Lower leg skin (tissue), 4 donors: ENCODE results near the gene PIP4K2A. TPM values are rescaled to one million over a fixed set of nuclear protein-coding genes. Genes with fewer than 3 reads are reported as not detected.

Experiments
- DNase-seq, 2 donors: peaks; one replicate each; pipeline ENCODE4 v3.0.0-alpha.2; 2019; ENCODE audit warnings: low spot score in 2 of 2
- H3K4me3 ChIP-seq: fragments of 200-600 bp; sonication (generic); 2 replicates; pipeline ENCODE4 v1.5.1; 2017; ENCODE audit warnings: mild to moderate bottlenecking, low read depth; ENCODE audit not compliant: poor library complexity, severe bottlenecking
- CTCF ChIP-seq, 3 donors: fragments of 450-650 bp; IDR thresholded peaks; one replicate each; pipeline ENCODE4 v1.5.1; 2016; ENCODE audit warnings: antibody characterized with exemption in 3 of 3, mild to moderate bottlenecking in 3 of 3, moderate library complexity in 2 of 3
- POLR2A ChIP-seq, 2 donors: fragments of 450-650 bp; IDR thresholded peaks; one replicate each; pipeline ENCODE4 v1.6.1; 2016 to 2017; ENCODE audit warnings: antibody characterized with exemption in 2 of 2, mild to moderate bottlenecking in 1 of 2, moderate library complexity in 1 of 2
- WGBS, 2 donors: methylation state at CpG; one replicate each; pipeline ENCODE4 v1.1.5; 2018; 5-methylcytosine and 5-hydroxymethylcytosine counted together
- intact Hi-C: fragments of 100-400 bp; cut with DNase I; formaldehyde crosslinking; loops from one replicate; pipeline ENCODE4 v1.15.0; 2023; ENCODE audit warnings: low total_unique reads
- total RNA-seq, 4 donors: library from RNA; depleted of rRNA; stranded (reverse); fragments of >200 nt; gene quantifications; one replicate each; pipeline ENCODE4 v1.1.0, GENCODE V29; 2016

Gene PIP4K2A
- total RNA-seq, 4 donors from 2014 or later = 2.3 to 12.4 (median 6.6) TPM

DNA sequence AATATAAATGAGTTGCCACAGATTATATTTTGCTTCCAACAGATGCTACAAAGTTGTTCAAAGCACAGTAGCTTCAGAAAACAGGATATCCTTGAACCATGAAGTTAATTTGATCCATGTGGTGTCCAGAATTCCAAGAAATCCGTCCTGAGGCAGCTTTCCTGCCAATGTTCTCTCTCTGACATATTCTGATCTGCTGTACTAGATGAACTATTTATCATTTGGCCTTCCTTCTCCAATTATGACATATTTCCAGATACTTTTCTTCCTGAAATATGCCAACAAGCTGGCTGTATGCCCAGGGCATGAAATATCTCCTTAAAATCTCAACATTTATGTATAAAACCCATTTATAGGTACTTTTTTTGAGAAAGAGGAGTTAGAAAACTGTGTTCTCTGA is 227.9 kb downstream of the PIP4K2A start:
- WGBS, 2 donors = 57 to 67% methylated on average over 1 of the region's 1 CpG
- intact Hi-C loops = no loop called here
- no peak for TF ChIP-seq POLR2A (IDR thresholded peaks at IDR 0.05)
- TF ChIP-seq CTCF (IDR thresholded peaks at IDR 0.05) = no peak

More for the DNA sequence above, 227.9 kb downstream of the PIP4K2A start:
- no peak overlapping the region for H3K4me3 ChIP-seq
- no peak for DNase-seq

Other genes with a start within 250 kb of the PIP4K2A start
- not detected for gene ARMC3, start 213.5 kb upstream of the PIP4K2A start, total RNA-seq